GM19193 (cell line): ENCODE results near the gene GET4.
A peak's percentile ranks its signal among the peaks of the same experiment; 100 is the strongest.

Experiments used
- POLR2A ChIP-seq: IDR thresholded peaks from 4 replicates; pipeline ENCODE4 v1.6.1; 2011; ENCODE audit not compliant: insufficient read depth, insufficient read length; ENCODE audit errors: extremely low read depth

Gene GET4

DNA sequence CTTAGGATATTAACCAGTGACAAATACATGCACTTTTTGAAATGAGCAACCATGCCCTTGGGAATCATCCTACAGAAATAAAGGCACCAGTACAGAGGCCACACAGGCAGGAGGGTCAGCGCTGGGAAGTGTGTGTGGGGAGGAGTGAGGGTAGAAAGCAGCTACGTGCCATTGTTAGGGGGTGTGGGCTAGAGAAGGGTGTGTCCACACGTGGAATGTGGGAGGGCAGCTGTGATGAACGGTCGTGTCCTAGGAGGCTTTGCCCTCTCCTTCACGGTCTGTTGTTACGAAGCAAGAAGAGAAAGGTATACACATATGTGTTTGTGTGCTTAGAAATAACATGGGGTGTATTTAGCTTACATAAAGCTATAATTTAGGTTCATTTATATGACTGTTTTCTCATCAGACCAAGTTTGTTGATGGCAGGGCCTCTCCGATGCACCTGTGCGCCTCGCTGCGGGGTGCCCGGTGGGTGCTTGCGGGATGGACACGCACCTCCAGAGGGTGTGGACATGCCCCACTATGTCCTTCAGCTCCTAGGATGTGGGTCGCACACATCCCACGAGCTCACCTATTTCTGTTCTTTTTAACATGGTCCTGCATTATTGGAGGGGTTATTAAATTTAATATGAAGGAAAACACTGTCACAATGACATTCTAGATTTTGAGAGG lies 16.9 kb upstream of the GET4 start:
- no peak for TF ChIP-seq POLR2A

DNA sequence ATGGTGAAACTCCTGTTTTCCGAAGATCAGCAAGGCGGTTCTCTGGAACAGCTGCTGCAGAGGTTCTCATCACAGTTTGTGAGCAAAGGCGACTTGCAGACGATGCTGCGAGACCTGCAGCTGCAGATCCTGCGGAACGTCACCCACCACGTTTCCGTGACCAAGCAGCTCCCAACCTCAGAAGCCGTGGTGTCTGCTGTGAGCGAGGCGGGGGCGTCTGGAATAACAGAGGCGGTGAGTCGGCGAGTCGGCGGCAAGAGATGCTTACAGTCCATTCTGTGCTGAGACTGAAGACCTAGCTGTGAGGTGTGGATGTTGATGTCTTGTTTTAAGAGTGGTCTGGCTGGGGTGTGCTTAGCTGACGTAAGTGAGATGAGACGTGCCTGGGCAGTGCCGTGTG lies 16.2 kb upstream of the GET4 start:
- TF ChIP-seq POLR2A, result no peak

DNA sequence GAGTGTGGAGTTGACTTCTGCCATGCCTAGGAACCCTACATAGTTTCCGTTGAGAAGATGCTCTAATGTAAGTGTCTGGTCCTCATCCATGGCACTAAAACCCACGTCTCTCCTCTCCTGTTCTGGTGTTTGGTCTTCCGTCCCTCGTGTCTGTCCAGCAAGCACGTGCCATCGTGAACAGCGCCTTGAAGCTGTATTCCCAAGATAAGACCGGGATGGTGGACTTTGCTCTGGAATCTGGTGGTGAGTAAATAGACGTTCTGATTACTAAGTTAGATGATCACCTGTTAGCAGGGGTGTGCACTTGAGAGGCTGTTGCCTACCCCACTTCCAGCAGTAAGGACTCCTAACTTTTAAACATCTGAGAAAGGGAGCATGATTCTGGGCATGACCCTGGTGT lies 15.1 kb upstream of the GET4 start:
- TF ChIP-seq POLR2A, result no peak

DNA sequence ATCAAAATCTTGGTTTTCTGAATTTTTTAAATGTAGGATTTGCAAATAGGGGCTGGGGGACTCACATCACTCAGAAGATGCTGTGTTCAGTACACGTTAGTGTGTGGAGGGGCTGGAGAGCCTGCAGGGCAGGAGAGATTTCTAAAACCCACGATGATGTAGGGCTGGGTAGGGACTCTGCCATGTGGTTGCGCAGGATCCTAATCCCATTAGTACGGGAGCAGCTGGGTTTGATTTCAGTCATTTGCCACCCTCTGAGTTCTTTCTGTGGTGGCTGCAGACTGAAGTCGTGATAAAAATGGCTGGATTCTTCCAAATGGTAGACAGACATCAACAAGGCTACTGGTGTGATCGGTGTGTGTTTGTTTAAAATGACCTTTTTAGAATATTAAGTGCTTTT lies 14.2 kb upstream of the GET4 start:
- TF ChIP-seq POLR2A, result no peak

DNA sequence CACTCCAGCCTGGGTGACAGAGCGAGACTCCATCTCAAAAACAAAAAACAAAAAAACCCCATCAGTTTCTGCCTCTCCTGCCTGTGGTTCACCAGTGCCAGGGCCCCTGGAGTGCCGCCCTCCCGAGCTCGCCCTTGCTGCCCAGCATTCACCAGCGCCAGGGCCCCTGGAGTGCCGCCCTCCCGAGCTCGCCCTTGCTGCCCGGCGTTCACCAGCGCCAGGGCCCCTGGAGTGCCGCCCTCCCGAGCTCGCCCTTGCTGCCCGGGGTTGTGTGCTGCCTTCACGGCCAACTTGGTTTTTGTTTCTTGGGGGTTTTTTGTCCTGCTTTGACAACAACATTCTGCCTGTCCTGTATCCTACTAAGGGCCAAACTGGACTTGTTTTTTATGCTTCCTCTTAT lies 13.2 kb upstream of the GET4 start:
- no peak for TF ChIP-seq POLR2A

DNA sequence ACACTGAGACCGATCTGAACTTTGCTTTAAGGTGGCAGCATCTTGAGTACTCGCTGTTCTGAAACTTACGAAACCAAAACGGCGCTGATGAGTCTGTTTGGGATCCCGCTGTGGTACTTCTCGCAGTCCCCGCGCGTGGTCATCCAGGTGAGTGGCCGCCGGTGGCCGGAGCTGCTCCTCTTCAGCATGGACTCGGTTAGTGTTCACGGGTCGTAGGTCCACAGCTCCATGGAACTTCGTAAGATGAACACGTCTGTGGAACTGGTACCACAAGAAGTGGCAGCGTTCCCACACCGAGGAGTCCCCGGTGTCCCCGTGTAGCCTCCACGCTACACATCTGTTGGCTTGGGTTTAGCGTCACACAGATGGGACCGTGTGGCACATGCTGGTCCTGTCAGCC lies 10.4 kb upstream of the GET4 start:
- TF ChIP-seq POLR2A, result no peak

DNA sequence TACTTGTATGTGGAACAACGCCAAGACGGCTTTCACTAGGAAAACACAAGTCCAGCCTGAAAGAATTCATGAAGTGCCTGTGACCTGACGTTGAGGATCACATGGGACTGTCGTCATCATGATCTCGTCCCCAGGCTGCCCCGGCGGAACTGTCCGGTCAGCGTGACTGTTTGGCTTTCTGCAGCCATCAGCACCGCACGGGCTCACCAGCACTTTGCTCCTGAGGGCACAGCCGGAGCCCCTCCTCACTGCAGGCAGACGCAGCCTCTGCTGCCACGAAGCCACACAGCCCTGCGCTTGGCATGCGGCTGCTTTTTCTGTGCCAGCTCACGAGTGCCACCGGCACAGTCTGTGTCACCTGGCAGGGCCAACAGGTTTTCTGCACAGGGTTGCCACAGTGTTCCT lies 9.4 kb upstream of the GET4 start:
- TF ChIP-seq POLR2A, result no peak

DNA sequence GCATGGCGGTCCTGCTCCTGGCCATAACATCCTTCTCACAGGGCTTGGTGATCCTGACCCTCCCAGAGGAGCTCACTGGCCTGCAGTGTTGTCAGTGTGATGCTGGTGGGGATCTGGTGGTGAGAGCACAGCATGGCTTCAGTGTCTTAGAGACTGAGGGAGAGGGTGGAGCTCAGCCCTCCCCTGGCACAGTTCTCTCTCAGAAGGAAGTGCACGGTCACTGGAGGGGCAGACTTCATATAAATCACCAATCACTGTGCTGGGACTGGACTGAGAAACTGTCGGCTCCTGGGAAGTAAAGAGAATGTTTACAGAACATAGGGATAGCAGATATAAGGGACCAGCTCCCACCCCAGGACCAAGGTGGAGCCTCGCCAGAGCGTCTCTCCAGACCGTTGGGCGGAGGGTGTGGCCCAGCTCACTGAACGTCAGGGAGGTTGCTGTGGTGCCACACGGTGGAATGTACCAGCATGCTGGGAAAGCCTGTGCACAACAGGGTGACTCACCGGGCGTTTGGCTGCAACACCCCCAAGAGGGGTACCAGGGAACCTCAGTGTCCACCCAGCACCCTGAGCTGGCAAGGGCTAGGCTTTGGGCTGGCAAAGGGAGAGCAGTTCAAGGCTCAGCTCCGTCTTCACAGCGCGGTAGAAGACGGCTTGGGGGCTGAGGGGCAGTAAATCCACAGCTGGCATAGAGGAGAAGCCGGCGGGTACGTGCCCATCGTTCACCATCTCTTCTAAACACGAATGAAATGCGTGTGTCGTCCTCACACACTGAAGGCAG lies 8.8 kb upstream of the GET4 start:
- no peak for TF ChIP-seq POLR2A

DNA sequence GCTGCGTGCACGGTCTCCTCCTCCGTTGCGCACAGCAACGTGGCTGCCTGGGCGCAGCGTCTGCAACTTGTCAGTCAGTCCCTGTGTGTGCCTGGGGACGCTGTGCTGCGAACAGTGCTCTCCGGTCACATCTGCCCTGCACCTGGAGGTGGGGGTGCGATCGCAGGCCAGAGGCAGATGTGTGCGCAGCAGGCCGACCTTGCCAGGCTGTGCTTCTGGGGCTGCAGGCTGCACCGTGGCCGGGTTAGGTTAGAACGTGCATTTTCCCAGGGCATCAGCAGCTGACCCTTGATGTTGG lies 8.2 kb upstream of the GET4 start:
- no peak for TF ChIP-seq POLR2A

DNA sequence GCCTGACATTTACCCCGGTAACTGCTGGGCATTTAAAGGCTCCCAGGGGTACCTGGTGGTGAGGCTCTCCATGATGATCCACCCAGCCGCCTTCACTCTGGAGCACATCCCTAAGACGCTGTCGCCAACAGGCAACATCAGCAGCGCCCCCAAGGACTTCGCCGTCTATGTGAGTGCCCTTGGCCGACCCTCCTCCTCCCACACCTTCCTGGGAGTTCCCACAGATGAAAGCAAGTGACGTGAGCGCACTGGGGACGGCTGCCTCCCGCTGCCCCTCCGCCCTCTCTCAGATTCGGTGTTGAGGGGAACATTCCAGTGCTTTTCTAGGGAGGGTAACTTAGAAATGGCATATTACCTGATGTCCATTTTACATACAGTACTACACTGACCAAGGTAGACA lies 7.0 kb upstream of the GET4 start:
- TF ChIP-seq POLR2A, result no peak

DNA sequence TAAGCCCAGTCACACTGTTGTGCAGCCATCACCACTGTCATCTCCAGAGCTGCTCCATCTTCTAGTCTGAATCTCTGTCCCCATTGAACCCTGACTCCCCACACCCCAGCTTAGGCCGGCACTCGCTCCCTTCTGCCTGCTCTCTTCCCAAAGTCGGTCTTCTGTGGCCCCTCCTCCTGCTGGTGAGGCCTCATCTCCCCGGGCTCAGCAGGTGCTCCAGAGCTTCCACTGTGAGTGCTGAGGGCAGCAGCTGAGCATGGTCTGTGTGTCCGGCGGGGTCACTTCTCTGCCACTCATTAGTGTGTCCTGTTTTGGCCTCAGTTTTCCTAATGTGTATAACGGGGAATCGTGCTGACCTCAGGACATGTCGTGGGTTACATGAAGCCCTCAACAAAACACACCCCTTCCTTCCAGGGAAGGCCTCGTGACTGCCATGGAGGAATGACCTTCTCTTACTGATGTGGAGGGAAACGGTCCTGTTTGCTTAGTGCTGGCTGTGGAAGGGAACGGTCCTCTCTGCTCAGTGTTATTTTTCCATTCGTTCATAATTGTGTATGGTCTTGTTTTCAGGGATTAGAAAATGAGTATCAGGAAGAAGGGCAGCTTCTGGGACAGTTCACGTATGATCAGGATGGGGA lies 4.3 kb upstream of the GET4 start:
- no peak for TF ChIP-seq POLR2A

DNA sequence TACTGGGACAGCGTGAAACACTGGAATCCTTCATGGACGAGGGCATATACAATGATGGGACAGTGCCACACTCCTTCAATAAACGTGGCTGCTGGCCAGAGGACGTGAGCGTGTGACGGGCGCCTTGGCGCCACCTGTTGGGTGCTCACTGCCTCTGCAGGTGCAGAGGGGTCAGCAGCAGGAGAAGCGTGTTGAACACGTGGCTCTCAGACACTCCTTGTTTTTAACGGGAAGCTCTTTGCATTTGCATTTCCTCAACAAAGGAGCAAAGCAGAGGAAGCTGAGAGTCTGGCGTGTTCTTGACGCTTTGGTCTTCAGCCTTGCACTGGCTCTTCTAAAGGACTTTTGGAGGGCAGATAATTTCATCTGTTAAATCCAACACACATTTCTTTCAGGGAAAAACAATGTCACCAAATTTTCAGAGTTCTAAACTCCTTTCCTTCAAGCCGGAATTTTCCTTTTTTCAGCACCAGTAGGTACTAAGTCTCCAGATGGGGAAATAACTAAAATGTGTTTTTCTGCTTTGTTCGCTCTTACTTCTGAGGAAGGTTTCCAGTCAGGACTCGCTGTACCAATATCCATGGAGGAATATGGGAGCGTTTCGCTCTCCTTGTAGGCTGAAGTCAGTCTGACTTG lies 2.9 kb upstream of the GET4 start:
- TF ChIP-seq POLR2A, result peak; percentile 18

DNA sequence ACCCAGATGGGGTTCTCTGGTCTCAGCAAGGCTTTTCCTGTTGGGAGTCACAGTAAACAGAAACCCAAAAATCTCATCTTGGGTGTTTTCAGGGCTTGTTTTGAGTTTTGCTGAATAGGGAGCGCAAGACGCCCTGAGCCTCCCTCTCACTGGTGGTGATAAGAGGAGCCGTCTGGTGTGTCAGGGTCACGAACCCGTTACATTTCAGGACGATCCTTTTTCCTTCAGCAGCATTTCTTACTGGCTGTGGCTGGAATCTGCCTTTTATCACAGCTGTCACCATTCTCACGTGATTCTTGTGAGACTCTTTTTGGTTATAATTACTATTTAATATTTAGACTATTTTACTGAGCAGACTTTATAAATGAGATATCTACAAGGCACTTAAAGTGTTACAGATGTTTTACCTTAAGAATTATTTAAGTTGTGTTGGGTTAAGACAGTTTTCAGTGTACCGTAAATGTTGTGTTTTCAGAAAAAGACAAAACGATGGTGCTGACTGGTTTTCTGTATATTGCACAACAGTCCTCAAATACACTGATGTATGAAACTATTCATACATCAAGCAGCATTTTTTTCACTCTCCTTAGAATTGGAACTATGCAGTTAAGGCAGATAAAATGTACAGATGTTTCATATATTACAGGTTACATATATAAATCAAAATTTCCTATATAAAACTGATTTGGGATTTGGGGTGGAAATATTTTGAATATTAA lies 2.2 kb upstream of the GET4 start:
- no peak for TF ChIP-seq POLR2A

DNA sequence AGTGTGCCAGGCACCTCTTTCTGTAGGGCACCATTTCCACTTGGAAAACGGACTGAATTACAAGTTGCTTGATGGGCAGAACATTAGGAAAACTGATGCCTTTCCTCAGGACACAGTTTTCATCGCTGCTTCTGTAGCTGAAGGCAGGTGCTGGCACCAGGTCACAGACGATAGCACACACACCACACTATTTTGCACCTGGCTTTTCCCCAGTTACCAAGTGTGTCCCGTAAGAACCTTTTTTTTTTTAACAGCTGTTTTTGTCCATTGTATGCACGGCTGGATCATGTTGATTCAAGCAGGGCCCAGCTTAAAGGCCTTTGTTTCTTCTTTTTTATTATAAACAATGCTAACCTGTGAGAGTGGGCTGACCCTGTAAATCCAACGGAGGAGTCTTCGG lies 1.3 kb upstream of the GET4 start:
- no peak for TF ChIP-seq POLR2A

DNA sequence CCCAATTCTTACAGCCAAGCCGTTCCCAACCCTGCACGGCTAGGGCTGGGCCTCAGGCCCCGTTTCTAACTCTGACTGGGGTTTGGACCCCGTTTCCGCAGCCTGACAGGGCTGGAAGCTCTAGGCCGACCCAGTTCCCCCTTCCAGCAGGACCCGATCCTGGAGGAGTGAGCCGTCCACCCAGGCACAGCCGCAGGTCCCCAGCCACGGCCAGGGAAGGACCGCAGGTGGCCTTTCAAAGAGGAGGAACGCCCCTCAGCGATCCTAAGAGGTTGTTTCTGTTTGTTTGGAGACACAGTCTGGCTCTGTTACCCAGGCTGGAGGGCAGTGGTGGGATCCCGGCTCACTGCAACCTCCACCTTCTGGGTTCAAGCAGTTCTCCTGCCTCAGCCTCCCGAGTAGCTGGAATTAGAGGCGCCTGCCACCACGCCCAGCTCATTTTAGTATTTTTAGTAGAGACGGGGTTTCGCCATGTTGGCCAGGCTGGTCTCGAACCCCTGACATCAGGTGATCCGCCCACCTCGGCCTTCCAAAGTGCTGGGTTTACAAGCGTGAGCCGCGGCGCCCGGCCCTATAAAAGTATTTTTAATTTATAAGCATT lies 778 bp upstream of the GET4 start:
- no peak for TF ChIP-seq POLR2A
